ENCODE data around the gene GSTA1.
"Not testable (repeated sequence)": the region's sequence is repeated elsewhere in the genome, so short reads cannot be mapped to it uniquely, and the experiment has no call there.

Gene GSTA1

GRCh38 chr6:52760105-52760765, 43.4 kb downstream of the GSTA1 start:
- intact Hi-C loops (cut with DNase I) = no loop called here
- no peak for DNase-seq

GRCh38 chr6:52759085-52759484, 44.5 kb downstream of the GSTA1 start:
- intact Hi-C loops (cut with DNase I) = no loop called here
- DNase-seq = no peak

GRCh38 chr6:52757651-52758338, 45.8 kb downstream of the GSTA1 start:
- DNase-seq; intact Hi-C loops (cut with DNase I): not testable (repeated sequence)

- intact Hi-C loops (cut with DNase I) = no loop called here
- no peak for DNase-seq
These were observed 49.2 kb downstream of the GSTA1 start for GRCh38 chr6:52754443-52754842.

GRCh38 chr6:52753137-52753536, 50.5 kb downstream of the GSTA1 start:
- intact Hi-C loops (cut with DNase I); DNase-seq: not testable (repeated sequence)

GRCh38 chr6:52752310-52752709, 51.3 kb downstream of the GSTA1 start:
- no peak for DNase-seq

GRCh38 chr6:52749556-52750152, 54.0 kb downstream of the GSTA1 start:
- DNase-seq = no peak
- intact Hi-C loops (cut with DNase I) = no loop called here

More at GRCh38 chr6:52752310-52752709, 51.3 kb downstream of the GSTA1 start:
- intact Hi-C loops (cut with DNase I) = no loop called here

GRCh38 chr6:52747301-52747700, 56.3 kb downstream of the GSTA1 start:
- intact Hi-C loops (cut with DNase I); DNase-seq: not testable (repeated sequence)

GRCh38 chr6:52746213-52746612, 57.4 kb downstream of the GSTA1 start:
- DNase-seq = no peak
- intact Hi-C loops (cut with DNase I) = no loop called here

GRCh38 chr6:52745764-52746201, 57.8 kb downstream of the GSTA1 start:
- intact Hi-C loops (cut with DNase I) = no loop called here
- no peak for DNase-seq

GRCh38 chr6:52741872-52742271, 61.7 kb downstream of the GSTA1 start:
- DNase-seq = no peak
- intact Hi-C loops (cut with DNase I) = no loop called here

All from posterior cingulate gyrus (tissue), 11 donors.